Pancreas (tissue), 10 donors: ENCODE results near the gene TJP3. TPM values are rescaled to one million over a fixed set of nuclear protein-coding genes. Genes with fewer than 3 reads are reported as not detected.
A peak's percentile ranks its signal among the peaks of the same experiment; 100 is the strongest.
"Not testable (repeated sequence)": the region's sequence is repeated elsewhere in the genome, so short reads cannot be mapped to it uniquely, and the experiment has no call there.

Experiments
- ATAC-seq, 4 donors: fragments of 200-7000 bp; cut with Tn5 transposase; one replicate each; pipeline versions ENCODE4 v1.8.0 to v1.9.1; 2020; ENCODE audit warnings: mild to moderate bottlenecking in 4 of 4, moderate library complexity in 4 of 4
- DNase-seq, 6 donors: peaks; one replicate each; pipeline ENCODE4 v3.0.0-alpha.2; 2020
- FAIRE-seq: peaks from 2 replicates; lab custom pipeline; 2012; peaks lifted over from hg19 to GRCh38; lab: Jason Lieb, UNC
- H3K27ac ChIP-seq, 4 donors: fragments of 200-600 bp; sonication (generic); 1 replicate in 3 of 4; 2 replicates in 1 of 4; pipeline versions ENCODE4 v1.5.0 to v1.8.0; 2020
- H3K27me3 ChIP-seq, 4 donors: fragments of 200-600 bp; one replicate each; pipeline ENCODE4 v1.8.0; 2021
- H3K36me3 ChIP-seq, 3 donors: fragments of 200-600 bp; sonication (generic) in 1 of 3; one replicate each; pipeline versions ENCODE4 v1.5.0 to v1.8.0; 2020 to 2021
- H3K4me1 ChIP-seq, 3 donors: fragments of 200-600 bp; one replicate each; pipeline ENCODE4 v1.8.0; 2021
- H3K4me3 ChIP-seq, 4 donors: fragments of 200-600 bp; sonication (generic) in 2 of 4; one replicate each; pipeline versions ENCODE4 v1.5.0 to v1.8.0; 2020 to 2021
- H3K9me3 ChIP-seq, 4 donors: fragments of 200-600 bp; one replicate each; pipeline ENCODE4 v1.8.0; 2021
- WGBS, 2 donors: extraction: QIAGEN DNeasy Blood & Tissue Kit; methylation state at CpG; one replicate each; pipeline ENCODE4 v1.1.7; 2013; 5-methylcytosine and 5-hydroxymethylcytosine counted together
- intact Hi-C, 3 donors: fragments of 100-400 bp; cut with DNase I; formaldehyde crosslinking; loops; one replicate each; pipeline versions ENCODE4 v1.11.1 to v1.14.2; 2022
- polyA plus RNA-seq, 2 donors: library from polyadenylated mRNA; stranded (reverse); fragments of 200-250 nt; gene quantifications; one replicate each; pipeline ENCODE4 v1.2.3, GENCODE V29; 2013
- total RNA-seq, 6 donors: library from RNA; stranded (reverse); fragmentation: NEBNext Ultra II Directional in 4 of 6; extraction: Animal tissue kit (Norgen Biotek cat#: 25700) in 4 of 6; gene quantifications; one replicate each; pipeline versions ENCODE4 v1.2.1 to v1.2.4, GENCODE V29; 2021 to 2023
- TF ChIP-seq, protein P1 (sequence below), 4 donors: fragments of 200-600 bp; sonication (generic) in 3 of 4; IDR thresholded peaks; one replicate each; pipeline versions ENCODE4 v1.5.0 to v1.8.0; 2021; ENCODE audit warnings: antibody characterized with exemption in 4 of 4
- donor health status: healthy with polysubstance abuse.
- donor health status: DM: no; HTN: no; CAD: no; lungs with moderate emphysema.
- donor health status: DM: no; HTN: no; CAD: no.
- donor health status: control.
- donor health status: control.
- donor health status: Bipolar disorder and iron deficiency.
- donor health status: DM: yes; HTN: yes; CAD: no.
- donor health status: DM: no; HTN: no; CAD: no.
- donor health status: DM: no; HTN: no; CAD: no.
- donor health status: DM: yes; HTN: yes; CAD: no.

TJP3 gene
- total and polyA plus RNA-seq, 8 donors: 9.2 to 36.0 (median 15.8) TPM

DNA sequence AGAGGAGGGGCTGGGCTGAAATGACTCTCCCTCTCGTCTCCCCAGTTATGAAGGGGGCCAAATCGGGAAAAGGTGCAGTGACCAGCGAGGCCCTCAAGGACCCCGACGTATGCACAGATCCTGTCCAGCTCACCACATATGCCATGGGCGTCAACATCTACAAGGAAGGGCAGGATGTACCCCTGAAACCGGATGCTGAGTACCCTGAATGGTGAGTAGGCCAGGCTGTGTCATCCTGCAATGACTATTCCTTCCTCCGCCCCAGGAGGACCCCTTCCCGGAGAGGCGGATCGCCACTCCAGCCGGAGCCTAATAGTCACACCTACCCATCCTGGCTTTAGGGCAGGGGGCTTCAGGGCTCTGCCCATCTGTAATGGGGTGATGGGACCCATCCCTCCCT lies 56.9 kb downstream of the TJP3 start:
- Histone ChIP-seq H3K4me3 (no peak overlapping the region), H3K4me1 (peaks cover 0 to 20% (median 10%) of the 10 kb centered on the region in 3 donors), H3K36me3 (peaks cover 0 to 25% (median 4%) of the 10 kb centered on the region in 3 donors), H3K27ac (no peak overlapping the region), H3K27me3 (no peaks in the 10 kb centered on the region), H3K9me3 (no peaks in the 10 kb centered on the region)
- 92 to 93% methylated on average over 12 of the region's 12 CpGs for WGBS, 2 donors
- FAIRE-seq (no peak), DNase-seq (no peak), ATAC-seq (no peak)
- intact Hi-C loops: no loop called here
- TF ChIP-seq, protein P1, sequence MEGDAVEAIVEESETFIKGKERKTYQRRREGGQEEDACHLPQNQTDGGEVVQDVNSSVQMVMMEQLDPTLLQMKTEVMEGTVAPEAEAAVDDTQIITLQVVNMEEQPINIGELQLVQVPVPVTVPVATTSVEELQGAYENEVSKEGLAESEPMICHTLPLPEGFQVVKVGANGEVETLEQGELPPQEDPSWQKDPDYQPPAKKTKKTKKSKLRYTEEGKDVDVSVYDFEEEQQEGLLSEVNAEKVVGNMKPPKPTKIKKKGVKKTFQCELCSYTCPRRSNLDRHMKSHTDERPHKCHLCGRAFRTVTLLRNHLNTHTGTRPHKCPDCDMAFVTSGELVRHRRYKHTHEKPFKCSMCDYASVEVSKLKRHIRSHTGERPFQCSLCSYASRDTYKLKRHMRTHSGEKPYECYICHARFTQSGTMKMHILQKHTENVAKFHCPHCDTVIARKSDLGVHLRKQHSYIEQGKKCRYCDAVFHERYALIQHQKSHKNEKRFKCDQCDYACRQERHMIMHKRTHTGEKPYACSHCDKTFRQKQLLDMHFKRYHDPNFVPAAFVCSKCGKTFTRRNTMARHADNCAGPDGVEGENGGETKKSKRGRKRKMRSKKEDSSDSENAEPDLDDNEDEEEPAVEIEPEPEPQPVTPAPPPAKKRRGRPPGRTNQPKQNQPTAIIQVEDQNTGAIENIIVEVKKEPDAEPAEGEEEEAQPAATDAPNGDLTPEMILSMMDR (IDR thresholded peaks at IDR 0.05): no peak

DNA sequence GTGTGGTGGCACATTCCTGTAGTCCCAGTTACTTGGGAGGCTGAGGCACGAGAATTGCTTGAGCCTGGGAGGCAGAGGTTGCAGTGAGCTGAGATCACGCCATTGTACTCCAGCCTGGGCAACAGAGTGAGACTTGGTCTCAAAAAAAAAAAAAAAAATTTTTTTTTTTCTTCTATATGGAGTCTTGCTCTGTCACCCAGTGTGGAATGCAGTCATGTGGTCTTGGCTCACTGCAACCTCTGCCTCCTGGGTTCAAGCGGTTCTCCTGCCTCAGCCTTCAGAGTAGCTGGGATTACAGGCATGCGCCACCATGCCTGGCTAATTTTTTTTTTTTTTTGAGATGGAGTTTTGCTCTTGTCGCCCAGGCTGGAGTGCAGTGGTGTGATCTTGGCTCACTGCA lies 57.6 kb downstream of the TJP3 start:
- H3K4me3 ChIP-seq, H3K9me3 ChIP-seq, DNase-seq, H3K27me3 ChIP-seq, intact Hi-C loops, ATAC-seq, H3K27ac ChIP-seq, FAIRE-seq: not testable (repeated sequence)
- peaks cover 0 to 15% (median 7%) of the 10 kb centered on the region in 3 donors for H3K4me1 ChIP-seq
- WGBS, 2 donors: 96 to 97% methylated on average over 5 of the region's 5 CpGs
- peaks cover 0 to 25% (median 4%) of the 10 kb centered on the region in 3 donors for H3K36me3 ChIP-seq

DNA sequence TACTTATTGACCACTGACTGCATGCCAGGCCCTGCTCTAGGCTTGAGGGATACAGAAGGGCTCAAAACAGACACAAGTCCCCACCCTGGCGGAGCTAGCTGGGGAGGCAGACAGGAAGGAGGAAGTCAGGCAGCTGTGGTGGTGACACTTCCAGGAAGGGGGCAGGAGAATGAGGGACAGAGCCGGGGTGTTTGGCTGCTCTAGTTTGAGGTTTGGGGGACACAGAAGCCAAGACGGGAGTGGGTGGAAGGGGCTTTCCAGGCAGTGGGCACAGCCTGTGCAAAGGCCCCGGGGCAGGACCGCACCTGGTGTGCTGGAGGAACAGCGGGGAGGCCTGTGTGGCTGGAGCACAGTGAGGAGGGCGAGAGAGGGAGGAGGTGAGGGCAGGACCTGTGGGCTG lies 58.3 kb downstream of the TJP3 start:
- H3K27me3 ChIP-seq: no peaks in the 10 kb centered on the region
- H3K4me3 ChIP-seq: no peak overlapping the region
- no peaks in the 10 kb centered on the region for H3K9me3 ChIP-seq
- ATAC-seq (no peak), DNase-seq (no peak), FAIRE-seq (no peak)
- peaks cover 0 to 25% (median 4%) of the 10 kb centered on the region in 3 donors for H3K36me3 ChIP-seq
- intact Hi-C loops: no loop called here
- H3K4me1 ChIP-seq: peaks cover 0 to 13% (median 7%) of the 10 kb centered on the region in 3 donors
- WGBS, 2 donors: 85 to 93% methylated on average over 7 of the region's 7 CpGs
- H3K27ac ChIP-seq: no peak overlapping the region
- TF ChIP-seq, protein P1 (IDR thresholded peaks at IDR 0.05): no peak

DNA sequence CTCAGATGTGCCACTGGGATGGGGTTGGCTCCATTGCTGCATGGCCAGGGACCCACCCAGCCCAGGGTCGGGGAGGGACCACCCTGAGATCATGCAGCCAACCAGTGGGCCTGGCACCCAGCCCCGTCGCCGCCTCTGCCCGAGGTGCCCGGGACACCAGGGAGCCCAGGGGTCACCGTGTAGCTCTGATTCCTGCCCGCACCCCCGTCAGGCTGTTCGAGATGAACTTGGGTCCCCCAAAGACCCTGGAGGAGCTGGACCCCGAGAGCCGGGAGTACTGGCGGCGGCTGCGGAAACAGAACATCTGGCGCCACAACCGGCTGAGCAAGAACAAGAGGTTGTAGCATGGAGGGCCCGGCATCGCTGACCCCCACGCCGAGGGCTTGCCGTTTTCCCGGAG lies 58.9 kb downstream of the TJP3 start:
- no peak for ATAC-seq
- H3K9me3 ChIP-seq: no peaks in the 10 kb centered on the region
- no peak overlapping the region for H3K4me3 ChIP-seq
- H3K27me3 ChIP-seq: no peaks in the 10 kb centered on the region
- DNase-seq: peak in 1 of 6 donors; percentile 76
- WGBS, 2 donors: 89 to 91% methylated on average over 23 of the region's 23 CpGs
- peaks cover 0 to 9% (median 7%) of the 10 kb centered on the region in 3 donors for H3K4me1 ChIP-seq
- H3K36me3 ChIP-seq: peaks cover 0 to 25% (median 4%) of the 10 kb centered on the region in 3 donors
- intact Hi-C loops: no loop called here
- no peak for FAIRE-seq
- TF ChIP-seq, protein P1 (IDR thresholded peaks at IDR 0.05): no peak
- H3K27ac ChIP-seq: no peak overlapping the region

DNA sequence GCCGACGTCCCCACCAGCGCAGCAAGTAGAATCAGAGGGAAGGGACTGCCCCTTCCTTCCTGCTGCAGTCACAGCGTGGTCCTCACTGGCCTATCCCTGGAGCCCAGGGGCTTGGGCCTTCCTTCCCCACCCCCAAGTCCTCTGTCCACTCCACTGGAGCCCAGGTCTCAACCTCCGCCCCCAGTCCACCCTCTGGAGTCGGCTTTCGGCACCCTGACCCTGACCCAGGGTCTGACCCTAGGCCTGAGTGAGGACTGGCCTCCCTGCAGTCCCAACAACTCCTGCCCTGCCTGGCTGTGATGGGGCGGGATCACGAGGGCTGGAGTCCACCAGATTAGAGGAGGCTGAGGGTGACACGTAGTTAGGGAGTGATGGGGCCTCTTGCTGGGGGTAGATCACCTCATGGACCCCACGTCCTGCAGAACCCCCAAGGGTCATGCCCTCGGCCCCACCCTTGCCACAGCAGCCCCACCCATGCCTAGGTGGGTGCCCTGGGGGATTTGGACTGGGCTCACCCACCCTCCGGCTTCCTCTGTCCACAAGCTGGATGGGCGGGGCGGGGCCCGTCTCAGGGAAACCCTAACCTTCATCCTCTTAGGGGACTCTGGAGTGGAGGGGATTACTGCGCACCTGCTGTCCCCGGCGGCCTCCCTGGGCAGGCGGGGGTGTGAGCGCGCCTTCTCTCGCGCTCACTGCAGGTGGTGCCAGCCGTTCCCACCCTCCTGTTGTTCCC lies 60.0 kb downstream of the TJP3 start:
- H3K27me3 ChIP-seq: no peaks in the 10 kb centered on the region
- H3K4me3 ChIP-seq: no peak overlapping the region
- WGBS, 2 donors: 91 to 96% methylated on average over 24 to 25 of the region's 25 CpGs
- FAIRE-seq (no peak), DNase-seq (peak in 1 of 6 donors; percentile 58), ATAC-seq (no peak)
- TF ChIP-seq, protein P1 (IDR thresholded peaks at IDR 0.05): no peak
- intact Hi-C loops: no loop called here
- no peak overlapping the region for H3K27ac ChIP-seq
- peaks cover 0 to 5% (median 5%) of the 10 kb centered on the region in 3 donors for H3K4me1 ChIP-seq
- H3K36me3 ChIP-seq: peaks cover 0 to 25% (median 4%) of the 10 kb centered on the region in 3 donors
- no peaks in the 10 kb centered on the region for H3K9me3 ChIP-seq
